ENCODE results near the gene ITPR1.

DNA sequence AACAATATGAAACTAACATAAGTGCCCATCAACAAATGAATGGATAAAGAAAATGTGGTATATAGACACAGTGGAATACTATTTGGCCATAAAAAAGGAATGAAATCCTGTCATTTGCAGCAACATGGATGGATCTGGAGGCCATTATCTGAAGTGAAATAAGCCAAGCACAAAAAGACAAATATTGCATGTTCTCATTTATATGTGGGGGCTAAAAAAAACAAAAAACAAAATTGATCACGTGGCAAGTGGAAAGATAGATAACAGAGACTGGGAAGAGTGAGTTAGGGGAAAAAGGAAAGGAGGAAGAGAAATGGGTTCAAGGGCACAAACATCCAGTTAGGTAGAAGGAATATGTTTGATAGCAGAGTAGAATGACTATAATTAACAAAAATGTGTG is 330.2 kb downstream of the ITPR1 start:
- TF ChIP-seq, protein P1, sequence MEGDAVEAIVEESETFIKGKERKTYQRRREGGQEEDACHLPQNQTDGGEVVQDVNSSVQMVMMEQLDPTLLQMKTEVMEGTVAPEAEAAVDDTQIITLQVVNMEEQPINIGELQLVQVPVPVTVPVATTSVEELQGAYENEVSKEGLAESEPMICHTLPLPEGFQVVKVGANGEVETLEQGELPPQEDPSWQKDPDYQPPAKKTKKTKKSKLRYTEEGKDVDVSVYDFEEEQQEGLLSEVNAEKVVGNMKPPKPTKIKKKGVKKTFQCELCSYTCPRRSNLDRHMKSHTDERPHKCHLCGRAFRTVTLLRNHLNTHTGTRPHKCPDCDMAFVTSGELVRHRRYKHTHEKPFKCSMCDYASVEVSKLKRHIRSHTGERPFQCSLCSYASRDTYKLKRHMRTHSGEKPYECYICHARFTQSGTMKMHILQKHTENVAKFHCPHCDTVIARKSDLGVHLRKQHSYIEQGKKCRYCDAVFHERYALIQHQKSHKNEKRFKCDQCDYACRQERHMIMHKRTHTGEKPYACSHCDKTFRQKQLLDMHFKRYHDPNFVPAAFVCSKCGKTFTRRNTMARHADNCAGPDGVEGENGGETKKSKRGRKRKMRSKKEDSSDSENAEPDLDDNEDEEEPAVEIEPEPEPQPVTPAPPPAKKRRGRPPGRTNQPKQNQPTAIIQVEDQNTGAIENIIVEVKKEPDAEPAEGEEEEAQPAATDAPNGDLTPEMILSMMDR (IDR thresholded peaks at IDR 0.05): no peak
- TF ChIP-seq POLR2A (IDR thresholded peaks at IDR 0.05): no peak
